Measurements from ENCODE around the gene TSPAN33.
"Not testable (repeated sequence)": the region's sequence is repeated elsewhere in the genome, so short reads cannot be mapped to it uniquely, and the experiment has no call there.

TSPAN33 gene

DNA sequence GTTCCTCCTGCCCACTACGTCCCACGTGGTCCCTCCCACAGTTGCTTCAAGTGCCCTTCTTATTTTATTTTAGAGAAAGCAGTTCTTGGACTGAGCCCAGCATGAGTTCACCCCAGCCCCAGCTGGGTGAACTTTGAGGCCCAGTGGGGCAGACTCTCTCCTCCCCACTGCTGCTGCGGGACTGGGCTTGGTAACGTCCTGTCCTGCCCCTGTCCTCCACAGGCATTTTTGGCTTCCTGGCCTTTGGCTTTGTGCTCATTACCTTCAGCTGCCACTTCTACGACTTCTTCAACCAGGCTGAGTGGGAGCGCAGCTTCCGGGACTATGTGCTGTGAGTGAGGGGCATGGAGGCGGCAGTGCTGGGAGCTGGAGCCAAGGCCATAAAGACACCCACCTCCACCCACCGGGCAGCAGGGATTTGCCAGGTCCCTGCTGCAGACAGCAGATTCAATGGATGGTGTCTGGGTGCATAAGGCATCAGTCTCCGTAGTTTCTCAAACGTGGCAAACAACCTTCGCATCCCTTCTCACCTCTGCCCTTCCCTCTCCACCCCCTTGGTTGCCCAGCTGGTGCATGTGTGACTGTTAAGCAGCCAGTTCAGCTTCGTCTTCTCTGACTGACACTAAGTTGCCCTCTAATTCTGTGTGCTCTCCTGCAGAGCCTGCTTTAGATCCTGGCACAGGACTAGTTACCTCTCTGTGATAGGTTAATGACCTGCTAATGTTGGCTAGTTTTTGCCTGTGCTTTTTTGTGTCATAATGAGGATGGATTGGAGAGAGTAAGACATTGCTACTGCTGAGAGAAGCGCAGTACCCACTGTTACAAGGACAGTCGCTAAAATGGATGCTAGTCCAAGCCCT, 64.8 kb downstream of the TSPAN33 start:
- no peak for DNase-seq (ENCODE audit: low read depth)

DNA sequence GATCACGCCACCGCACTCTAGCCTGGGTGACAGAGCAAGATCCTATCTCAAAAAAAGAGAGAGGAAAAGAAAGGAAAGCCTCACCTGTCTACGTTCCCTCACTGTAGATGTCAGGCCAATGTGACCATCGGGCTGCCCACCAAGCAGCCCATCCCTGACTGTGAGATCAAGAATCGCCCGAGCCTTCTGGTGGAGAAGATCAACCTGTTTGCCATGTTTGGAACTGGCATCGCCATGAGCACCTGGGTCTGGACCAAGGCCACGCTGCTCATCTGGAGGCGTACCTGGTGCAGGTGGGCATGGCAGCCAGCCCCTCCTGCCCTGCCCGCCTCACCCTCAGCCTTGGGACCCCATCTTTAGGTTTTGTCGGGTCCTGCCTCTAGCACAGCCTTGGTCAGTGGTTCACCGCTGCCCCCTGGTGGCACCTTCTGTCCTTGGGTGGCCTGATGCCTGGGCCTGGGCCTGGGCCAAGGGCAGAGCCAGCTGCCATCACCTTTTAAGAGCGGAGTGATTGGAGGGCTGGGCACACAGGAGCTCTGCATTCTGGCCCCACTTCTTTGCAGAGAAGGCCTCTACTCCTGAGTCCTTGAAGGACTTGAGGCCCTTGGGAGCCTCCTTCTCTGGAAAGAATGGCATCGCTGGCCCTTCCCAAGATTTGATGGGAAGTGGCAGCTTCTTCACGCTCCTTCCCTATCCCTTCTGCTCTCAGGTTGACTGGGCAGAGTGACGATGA, 65.9 kb downstream of the TSPAN33 start:
- DNase-seq (ENCODE audit: low read depth), result no peak

DNA sequence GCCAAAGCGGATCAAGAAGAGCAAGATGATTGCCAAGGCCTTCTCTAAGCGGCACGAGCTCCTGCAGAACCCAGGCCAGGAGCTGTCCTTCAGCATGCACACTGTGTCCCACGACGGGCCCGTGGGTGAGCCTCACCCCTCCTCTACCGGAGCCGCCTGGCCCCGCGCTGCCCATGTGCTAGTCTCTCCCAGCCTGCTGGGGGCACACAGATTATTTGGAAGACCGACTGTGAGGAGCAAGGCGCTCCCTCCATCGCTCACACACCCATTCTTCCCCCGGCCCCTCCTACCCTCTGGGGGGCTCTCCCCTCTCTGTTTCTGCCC, 66.4 kb downstream of the TSPAN33 start:
- no peak for DNase-seq (ENCODE audit: low read depth)

- no peak for DNase-seq (ENCODE audit: low read depth)
Observed at GRCh38 chr7:129212126-129212525, 67.6 kb downstream of the TSPAN33 start.

DNA sequence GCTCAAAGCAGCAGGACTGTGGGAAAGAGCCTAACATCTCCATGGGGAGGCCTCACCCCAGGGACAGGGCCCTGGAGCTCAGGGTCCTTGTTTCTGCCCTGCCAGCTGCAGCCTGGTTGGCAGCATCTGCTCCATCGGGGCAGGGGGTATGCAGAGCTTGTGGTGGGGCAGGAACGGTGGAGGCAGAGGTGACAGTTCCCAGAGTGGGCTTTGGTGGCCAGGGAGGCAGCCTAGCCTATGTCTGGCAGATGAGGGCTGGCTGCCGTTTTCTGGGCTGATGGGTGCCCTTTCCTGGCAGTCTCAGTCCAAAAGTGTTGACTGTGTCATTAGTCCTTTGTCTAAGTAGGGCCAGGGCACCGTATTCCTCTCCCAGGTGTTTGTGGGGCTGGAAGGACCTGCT, 68.1 kb downstream of the TSPAN33 start:
- DNase-seq (ENCODE audit: low read depth), result no peak

- DNase-seq (ENCODE audit: low read depth), result no peak
Observed at GRCh38 chr7:129213828-129214227, 69.3 kb downstream of the TSPAN33 start.

DNA sequence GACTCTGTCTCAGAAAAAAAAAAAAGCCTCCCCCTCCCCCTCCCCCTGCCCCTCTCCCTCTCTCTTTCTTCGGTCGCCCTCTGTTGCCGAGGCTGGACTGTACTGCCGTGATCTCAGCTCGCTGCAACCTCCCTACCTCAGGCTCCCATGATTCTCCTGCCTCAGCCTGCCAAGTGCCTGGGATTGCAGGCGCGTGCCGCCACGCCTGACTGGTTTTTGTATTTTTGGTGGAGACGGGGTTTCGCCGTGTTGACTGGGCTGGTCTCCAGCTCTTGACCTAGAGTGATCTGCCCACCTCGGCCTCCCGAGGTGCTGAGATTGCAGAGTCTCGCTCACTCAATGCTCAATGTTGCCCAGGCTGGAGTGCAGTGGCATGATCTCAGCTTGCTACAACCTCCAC, 71.2 kb downstream of the TSPAN33 start:
- not testable (repeated sequence) for DNase-seq (ENCODE audit: low read depth)

DNA sequence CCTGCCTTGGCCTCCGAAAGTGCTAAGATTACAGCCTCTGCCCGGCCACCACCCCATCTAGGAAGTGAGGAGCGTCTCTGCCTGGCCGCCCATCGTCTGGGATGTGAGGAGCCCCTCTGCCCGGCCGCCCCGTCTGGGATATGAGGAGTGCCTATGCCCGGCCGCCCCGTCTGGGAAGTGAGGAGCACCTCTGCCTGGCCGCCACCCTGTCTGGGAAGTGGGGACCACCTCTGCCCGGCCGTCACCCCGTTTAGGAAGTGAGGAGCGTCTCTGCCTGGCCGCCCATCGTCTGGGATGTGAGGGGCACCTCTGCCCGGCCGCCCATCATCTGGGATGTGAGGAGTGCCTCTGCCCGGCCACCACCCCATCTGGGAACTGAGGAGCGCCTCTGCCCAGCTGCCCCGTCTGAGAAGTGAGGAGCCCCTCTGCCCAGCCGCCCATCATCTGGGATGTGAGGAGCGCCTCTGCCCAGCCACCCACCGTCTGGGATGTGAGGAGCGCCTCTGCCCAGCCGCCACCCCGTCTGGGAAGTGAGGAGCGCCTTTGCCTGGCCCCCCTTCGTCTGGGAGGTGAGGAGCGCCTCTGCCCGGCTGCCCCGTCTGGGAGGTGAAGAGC, 71.7 kb downstream of the TSPAN33 start:
- DNase-seq (ENCODE audit: low read depth), result not testable (repeated sequence)

DNA sequence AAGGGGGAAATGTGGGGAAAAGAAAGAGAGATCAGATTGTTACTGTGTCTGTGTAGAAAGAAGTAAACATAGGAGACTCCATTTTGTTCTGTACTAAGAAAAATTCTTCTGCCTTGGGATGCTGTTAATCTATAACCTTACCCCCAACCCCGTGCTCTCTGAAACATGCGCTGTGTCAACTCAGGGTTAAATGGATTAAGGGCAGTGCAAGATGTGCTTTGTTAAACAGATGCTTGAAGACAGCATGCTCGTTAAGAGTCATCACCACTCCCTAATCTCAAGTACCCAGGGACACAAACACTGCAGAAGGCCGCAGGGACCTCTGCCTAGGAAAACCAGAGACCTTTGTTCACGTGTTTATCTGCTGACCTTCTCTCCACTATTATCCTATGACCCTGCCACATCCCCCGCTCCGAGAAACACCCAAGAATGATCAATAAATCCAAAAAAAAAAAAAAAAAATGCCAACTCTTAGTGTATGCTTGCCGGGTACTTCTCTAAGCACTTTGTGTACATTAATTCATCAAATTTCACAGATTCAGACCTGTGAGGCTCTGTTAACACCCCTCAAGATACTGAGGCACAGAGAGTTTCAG, 72.4 kb downstream of the TSPAN33 start:
- DNase-seq (ENCODE audit: low read depth), result not testable (repeated sequence)

DNA sequence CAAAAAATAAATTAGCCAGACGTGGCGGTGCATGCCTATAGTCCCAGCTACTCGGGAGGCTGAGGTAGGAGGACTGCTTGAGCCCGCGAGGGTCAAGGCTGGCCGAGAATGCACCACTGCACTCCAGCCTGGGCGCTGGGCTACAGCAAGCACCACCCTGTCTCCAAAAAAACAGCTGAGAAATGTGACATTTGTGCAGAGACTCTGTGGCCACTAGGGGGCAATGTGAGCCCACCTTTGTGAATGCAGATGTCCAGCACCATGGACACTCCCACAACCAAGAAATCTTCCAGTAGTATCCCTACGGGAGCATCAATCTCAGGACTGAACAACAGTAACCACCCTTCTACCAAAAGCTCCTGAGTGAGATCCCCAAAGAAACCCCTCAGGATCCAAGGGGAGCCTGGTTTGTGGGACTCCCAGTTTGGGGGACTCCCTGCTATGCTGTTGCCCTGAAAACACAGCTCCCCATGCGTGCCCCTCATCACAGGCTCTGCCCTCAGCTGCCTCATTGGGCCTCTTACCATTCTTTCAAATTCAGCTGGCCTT, 74.1 kb downstream of the TSPAN33 start:
- peak; percentile 63 for DNase-seq (ENCODE audit: low read depth)

DNA sequence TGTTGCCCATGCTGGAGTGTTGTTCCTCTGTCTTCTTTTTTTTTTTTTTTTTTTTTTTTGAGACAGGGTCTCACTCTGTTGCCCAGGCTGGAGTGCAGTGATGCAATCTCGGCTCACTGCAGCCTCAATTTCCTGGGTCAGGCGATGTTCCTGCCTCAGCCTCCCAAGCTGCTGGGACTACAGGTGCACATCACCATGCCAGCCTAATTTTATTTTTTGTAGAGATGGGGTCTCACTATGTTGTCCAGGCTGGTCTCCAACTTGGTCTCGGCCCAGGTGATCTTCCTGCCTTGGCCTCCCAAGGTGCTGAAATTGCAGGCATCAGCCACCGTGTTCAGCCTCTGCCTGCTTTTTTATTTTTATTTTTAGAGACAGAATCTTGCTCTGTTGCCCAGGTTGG, 74.7 kb downstream of the TSPAN33 start:
- DNase-seq (ENCODE audit: low read depth), result not testable (repeated sequence)

All from GM04504 (cell line).